ENCODE measurements around the gene TXNRD2.
"Not testable (repeated sequence)": the region's sequence is repeated elsewhere in the genome, so short reads cannot be mapped to it uniquely, and the experiment has no call there.

TXNRD2 gene

DNA sequence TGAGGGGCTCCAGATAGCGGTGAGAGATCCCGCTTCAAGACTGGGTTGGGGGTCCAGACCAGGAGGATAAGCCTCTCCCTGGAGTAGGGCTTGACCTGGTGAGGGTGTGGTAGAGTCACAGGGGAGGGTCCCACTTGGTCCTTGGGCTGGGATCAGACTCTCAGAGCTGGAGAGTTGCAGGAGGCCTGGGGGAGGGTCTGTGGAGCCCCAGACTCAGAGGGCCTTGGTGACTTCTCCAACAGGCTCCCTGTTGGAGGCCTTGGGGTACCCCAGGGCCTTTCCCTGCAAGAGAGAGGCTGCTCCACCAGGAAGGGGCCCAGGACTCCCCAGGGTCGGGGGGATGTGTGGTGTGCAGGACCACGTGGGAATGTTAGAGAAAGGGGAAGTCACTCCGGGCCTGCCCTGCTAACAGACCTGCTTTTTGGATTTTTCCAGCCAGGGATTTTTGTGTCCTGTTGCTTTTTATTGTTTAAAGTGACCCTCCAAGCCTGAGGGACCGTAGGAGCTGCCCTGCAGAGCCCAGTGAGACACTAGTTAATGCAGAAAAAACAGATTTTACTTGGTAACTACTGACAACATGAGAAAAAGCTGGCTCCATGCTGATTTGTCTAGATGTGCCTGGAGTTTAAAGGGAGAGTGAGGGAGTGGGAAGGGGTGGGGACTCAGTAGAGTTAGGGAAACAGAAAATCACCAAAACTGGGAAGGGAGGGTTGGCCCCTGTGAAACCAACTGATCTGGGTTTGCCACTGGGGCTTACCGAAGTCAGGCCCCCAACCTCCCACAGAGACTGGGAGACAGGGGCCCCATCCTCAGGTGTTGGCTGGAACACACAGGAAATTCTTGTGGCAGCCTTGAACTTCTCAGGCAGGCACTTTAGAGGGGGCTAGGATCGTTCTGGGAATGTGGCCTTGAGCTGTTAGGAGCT lies 801 bp upstream of the TXNRD2 start:
- DNase-seq = no peak

DNA sequence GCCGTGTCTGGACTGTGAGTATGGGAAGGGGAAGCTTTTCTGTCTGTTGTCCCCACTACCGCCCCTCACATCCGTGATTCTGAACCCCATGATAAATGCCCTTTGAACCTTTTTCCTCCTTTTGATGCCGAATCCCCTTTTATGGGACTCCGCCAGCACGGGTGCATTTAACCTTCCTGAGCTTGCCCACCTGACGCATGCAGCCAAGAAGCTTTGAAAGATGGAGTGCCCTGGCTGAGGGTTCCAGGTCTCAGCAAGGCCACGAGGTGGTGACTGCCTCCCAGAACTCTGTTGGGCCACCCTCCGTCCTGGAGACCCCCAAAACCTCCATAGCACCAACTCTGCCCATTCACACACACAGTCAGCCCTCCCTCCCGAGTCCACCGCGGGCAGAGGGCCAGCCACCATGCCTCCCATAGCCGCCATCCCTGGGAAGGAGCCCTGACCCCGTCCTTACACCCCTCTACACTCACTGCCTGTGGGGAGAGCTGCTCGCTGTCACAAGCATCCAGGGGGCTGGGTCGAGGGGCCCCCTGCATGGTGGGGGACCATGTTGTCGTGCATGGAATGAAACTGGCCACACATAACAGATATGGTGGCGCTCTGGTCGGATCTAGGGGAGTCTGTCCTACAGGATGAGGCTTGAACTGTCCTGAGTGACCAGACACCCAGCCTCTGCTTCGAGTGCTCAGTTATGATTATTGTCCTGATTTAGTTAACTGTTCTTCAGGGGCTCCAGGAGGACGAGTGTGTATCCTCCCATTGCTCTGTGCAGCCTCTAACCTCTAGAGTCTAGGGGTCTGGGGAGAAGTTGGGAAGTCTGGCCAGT lies 868 bp downstream of the TXNRD2 start:
- no peak for DNase-seq

DNA sequence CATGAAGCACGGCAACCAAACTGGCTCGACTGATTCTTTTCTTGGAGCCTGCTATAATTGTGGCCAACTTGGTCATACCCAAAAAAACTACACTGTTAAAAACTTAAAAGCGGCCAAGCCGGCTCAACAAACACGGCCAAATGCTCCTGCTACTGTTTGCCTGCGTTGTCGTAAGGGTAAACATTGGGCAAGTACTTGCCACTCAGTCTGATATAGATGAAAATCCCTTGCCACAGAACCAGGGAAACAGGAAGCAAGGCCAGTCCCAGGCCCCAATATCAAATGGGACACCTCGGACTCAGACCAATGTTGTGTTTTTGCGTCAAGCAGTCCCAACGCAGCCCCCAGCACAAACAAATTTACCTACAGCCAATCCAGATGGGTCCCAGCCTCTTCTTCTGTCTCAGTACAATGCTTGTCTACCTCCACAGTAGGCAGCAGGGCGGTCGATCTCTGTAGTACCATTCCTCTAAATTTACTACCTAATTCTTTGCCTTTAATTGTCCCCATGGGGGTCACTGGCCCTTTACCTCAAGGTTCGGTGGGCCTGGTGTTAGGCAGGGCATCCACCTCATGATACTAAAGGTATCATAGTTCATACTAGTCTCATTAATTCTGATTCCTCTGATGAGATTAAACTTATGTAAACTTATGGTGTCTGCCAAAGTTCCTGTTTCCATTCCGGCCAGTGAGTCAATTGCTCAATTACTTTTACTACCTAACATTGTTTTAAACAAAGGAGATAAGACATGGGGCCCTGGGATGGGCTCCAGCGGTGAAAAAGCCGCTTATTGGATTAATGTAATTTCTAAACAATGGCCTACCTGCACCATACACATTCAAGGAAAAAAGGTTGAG lies 3.8 kb downstream of the TXNRD2 start:
- no peak for DNase-seq

DNA sequence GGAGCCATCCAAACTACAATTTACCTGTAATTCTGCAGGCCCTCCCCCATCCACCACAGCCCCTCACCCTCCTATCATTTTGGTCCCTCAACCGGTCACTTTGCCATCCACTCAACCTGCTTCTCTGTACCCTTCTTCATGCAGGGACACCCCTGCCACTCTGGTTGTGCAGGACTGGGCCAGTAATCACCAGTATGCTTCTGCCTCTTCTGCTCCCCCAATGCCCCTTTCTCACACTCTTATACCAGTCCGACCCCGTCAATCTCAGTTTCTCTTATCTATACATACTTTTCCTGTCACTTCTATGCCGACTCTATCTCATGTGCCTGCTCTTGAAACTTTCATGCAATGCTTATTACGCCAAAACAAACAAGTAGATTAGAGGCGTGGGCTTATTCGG lies 5.1 kb downstream of the TXNRD2 start:
- no peak for DNase-seq

DNA sequence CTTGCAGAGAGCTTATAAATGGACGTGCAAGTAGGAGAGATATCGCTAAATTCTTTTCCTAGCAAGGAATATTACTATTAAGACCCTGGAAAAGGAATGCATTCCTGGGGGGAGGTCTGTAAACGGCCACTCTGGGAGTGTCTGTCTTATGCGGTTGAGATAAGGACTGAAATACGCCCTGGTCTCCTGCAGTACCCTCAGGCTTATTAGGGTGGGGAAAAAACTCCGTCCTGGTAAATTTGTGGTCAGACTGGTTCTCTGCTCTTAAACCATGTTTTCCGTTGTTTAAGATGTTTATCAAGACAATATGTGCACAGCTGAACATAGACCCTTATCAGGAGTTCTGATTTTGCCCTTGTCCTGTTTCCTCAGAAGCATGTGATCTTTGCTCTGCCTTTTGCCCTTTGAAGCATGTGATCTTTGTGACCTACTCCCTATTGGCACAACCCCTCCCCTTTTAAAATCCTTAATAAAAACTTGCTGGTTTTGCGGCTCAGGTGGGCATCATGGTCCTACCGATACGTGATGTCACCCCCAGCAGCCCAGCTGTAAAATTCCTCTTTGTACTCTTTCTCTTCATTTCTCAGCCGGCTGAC lies 6.4 kb downstream of the TXNRD2 start:
- DNase-seq = not testable (repeated sequence)

DNA sequence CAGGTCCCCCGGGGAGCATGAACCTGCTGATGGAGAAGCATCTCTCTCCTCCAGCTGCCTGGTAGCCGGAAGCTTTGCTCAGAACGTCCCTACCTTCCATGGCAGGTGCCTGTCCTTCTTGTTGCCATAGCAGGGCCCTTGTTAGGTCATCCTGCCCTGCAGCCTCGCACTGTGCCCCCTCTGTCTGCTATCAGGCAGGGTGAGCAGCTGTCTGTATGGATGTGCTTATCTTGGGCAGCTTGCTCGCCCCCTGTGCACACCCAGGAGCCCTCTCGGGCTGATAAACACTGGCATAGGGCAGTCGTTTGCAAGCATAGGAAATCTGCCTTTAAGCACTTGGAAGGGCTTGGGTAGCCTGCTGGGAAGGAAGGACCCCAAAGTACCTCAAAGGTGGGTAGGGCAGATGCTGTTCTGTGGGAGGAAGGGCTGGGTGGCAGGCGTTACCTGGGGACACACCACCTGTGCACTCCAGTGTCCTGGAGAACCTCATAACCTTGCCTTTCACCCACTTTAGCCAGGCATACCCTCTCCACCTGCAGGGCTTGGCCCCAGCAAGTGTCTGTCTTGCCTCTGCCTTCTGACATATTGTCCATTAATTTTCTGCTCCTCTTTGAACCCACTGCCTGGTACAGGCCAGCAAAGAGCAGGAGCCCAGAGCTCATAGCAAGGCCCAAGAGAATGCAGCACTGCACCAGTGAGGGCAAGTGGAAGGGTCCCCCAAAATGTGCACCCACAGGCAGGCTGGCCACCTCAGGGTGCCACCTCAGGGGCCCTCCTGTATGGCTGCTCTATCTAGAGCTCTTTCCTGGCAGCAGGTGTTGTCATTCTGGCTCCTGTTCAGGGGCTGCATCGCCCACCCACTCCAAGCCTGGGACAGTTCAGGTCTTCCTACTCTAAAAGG lies 8.0 kb downstream of the TXNRD2 start:
- no peak for DNase-seq

DNA sequence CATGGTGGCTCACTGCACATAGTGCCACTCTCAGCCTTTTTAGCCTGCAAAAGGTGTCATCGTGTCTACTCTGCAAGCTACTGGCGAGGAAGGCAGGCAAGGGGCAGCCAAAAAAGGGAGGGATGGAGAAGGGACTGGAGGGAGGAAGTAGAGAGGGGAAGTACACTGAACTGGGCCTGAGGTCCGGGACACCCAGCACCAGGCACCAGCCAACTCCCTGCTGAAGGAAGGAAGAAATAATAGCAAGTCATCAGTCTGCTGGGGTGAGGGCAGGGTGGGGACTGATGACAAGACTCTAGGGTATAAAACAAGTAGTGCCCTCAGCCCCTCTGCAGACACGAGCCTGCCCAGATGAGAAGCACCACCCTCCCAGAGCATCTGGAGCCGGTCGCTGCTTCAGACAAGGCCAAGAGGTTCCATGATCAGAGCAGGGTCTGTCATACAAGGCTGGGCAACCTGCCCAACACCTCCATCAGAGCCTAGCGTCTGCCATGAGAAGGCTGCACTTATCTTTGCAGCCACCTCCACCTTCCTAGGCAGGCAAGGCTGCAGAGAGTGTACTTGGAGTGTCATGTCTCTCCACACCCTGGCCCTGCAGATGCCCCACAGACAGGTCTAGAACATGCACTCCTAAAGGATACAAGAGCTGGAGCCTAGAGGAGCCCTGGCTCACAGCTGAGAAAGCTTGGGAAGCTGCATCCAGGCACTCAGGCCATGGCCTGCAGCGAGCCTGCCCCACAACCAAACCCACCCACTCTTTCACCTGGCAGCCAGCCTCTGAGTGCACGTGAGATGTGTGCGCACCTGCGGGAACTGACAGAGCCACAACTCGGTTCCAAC lies 9.0 kb downstream of the TXNRD2 start:
- no peak for DNase-seq

DNA sequence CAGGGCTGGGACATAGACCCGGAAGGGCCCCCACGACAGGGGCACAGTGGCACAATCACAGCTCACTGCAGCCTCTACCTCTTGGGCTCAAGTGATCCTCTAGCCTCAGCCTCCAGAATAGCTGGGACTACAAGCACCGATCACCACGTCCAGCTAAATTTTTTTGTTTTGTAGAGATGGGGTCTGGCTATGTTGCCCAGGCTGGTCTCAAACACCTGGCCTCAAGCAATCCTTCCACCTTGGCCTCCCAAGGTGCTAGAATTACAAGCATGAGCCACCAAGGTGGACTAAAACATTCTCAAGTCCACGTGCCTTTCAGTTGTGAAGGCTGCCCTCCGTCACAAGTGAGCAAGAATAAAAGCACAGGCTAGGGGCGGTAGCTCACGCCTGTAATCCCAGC lies 10.1 kb downstream of the TXNRD2 start:
- no peak for DNase-seq

DNA sequence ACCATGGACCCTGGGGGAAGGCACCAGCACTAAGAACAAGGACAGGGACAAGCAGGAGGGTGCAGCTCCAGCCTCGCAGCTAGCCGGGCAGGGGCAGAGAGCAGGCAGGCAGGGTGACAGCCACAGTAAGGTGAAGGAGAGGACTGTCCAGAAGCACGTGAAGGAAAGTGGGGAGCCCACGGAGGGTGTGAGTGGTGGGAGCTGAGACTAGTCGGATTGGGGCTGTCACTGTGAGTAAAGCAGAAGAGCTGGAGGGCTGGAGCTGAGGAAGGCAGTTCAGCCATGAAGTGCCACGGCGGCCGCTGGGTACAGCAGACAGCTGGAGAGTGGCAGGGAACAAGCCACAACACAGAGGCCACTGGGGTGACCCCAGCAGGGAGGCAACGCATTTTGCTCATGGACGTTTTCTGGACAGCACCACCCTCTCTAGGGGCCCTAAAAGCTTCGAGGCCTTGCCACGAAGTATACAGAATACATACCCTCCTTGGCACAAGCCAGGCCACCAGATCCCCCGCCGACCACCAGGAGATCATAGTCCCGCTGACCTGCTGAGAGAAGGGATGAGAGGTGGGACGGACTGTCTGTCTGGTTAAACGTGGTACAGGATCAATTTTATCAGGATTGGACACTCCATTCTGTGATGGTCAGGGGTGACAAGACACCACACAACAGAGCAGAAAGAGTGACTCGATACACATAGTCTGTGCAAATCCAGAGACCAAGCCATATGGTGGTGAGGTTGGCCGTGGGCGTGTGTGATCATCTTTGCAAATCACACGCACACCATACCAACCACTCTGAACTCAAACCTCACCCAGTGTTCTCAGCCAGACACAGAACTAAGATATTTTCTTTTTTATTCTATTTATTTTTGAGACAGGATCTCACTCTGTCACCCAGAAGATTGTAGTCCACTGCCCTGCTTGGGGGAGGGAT lies 10.8 kb downstream of the TXNRD2 start:
- DNase-seq = no peak

DNA sequence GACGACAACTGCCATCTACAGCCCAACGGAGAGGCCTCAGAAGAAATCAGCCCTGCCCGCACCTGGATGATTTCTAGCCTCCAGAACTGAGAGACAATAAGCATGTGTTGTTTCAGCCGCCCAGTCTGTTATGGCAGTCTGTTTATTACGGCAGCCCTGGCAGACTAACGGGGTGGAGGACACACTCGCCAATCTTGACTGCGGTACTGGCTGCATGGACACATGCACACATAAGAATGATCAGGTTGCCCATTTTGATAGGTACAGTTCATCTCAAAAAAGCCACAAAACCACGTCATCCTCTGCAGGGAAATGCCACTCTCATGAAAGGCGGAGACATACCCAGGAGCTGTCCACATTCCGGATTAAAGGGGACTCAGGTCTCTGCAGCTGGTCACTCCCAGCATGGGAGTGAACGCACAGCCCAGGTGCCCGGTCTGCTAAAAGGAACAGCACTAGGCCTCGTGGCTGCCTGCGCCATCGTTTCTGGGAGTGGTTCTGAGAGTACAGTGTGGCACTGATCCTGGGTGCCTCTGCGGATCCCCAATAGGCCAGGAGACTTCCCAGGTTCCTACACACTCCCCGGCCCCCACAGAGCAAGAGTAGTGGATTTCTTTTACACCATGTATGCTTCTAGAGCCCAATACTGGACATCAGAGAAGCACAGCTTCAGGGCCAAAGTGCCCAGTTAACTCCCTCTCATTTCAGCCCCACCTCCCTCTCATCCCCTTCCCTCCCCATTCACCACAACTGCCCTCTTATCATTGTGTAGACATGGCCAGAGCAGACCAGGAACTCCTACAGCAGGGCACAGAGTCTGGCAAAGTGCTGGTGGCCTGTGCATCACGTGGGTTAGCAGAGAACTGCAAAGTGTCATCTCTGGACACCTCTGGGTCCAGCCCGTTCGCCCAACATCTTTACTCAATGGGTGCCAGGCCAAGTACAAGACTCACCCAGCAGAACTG lies 11.8 kb downstream of the TXNRD2 start:
- DNase-seq = no peak

DNA sequence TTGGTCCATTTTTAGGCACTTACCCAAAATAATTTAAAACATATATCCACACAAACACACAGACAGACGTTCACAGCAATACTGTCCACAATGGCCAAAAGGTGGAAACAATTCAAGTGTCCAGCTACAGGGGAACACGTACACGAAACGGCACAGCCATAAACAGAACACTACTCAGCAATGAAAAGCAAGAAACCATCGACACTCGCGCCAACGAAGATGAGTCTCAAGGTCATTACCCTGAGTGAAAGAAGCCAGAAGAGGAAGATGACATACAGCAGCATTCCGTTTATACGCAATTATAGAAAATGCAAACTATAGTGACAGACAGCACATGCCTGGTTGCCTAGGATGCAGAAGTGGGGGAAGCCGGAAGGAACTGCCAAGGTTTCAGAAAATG lies 13.4 kb downstream of the TXNRD2 start:
- DNase-seq = no peak

DNA sequence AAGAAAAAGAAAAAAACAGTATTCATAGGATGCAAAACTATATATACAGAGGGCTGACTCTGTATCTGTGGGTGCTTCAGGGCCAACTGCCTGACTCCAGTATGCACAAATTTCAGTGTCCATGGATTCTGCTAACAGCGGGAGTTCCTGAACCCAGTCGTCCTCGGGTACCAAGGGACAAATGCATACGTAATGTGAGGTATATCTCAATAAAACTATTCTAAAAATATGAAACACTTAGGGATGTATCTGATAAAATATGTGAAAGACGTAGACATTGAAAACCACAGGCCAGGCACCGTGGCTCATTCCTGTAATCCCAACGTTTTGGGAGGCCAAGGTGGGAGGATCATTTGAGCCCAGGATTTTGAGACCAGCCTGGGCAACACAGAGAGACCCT lies 13.9 kb downstream of the TXNRD2 start:
- no peak for DNase-seq

DNA sequence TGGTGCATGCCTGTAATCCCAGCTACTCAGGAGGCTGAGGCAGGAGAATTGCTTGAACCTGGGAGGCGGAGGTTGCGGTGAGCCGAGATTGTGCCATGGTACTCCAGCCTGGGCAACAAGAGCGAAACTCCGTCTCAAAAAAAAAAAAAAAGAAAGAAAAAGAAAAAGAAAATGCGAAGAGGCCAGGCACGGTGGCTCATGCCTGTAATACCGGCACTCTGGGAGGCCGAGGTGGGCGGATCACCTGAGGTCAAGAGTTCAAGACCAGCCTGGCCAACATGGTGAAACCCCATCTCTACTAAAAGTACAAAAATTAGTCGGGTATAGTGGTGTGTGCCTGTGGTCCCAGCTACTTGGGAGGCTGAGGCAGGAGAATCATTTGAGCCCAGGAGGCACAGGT lies 15.6 kb downstream of the TXNRD2 start:
- not testable (repeated sequence) for DNase-seq

DNA sequence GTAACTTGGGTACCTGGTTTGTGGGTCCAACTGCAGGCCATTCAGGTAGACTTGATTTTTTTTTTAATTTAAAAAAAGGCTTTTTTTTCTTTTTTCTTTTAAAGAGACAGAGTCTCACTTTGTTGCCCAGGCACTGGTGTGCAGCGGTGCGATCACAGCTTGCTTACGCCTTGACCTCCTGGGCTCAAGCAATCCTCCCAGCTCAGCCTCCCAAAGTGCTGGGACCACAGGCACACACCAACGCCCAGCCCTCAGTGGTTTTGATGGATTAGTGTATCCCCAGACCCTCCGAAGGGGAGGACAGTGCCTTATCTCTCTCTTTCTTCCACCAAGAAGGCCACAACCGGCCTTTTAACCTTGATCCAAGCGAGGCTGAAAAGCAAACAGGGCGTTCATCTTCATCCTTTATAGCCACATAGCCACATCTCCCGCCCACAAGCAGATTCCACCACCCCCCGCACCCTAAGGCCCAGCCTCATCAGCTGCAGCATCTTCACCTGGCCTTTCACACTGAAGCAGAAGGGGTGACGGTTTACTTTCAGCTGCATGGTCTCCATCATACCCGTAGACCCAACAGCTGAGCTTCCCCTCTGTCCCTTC lies 17.6 kb downstream of the TXNRD2 start:
- DNase-seq = no peak

DNA sequence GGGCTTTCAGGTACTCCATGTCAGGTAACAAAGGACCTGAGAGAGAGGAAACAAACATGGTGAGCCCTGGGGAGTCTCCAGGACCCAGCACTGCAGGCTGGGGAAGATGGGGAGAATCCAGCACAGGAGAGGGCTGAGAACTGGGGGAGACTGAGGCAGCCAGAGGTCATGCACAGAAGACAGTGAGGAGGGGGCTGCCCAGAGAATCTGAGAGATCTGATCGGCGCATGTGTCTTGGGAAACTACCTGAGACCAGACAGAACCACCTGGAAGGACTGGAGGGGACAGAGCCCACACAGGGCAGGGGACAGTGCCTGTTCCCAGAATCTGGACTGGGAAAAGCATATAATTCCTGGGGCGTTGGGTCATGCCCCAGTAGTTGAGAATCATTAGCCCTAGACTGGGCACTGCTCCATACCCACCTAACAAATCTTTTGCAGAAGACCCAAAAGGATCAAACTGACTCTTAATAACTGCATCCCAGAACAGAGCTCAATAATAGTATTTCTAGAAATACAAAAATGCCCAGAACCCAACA lies 20.0 kb downstream of the TXNRD2 start:
- no peak for DNase-seq

DNA sequence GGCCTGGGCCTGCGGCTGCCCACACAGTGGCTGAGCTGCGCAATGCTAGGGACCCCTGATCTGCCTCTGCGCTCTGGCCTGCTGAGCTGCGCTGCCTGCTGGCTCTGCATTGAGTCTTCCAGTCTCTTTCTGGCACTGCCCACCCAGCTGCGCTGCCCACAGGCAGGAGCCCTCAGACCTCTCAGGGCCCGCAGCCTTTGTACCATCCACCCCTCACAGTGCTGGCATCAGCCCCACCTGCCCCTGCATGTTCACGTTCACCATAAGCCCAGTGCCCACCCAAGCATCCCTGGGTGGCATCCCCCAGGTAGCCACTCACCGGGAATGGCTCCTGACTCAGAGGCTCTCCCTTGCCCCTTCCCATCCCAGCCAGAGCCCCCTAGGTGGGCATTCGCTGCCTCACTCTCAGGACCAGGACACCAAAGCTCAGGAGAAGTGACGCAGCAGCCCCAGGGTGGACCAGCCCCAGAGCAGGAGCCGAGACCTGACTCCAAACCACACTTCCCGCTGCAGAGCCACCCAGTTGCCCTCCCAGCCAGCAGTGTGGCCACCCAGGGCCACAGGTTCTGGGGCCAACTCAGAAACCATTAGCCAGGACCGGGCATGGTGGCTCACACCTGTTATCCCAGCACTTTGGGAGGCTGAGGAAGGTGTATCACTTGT lies 21.8 kb downstream of the TXNRD2 start:
- DNase-seq = no peak
